ENCODE measurements around the gene DALRD3. TPM values are rescaled to one million over a fixed set of nuclear protein-coding genes. Genes with fewer than 3 reads are reported as not detected.

DALRD3 gene
- total RNA-seq, 6 experiments from 2014 or later = 7.5 to 17.0 (median 8.1) TPM

DNA sequence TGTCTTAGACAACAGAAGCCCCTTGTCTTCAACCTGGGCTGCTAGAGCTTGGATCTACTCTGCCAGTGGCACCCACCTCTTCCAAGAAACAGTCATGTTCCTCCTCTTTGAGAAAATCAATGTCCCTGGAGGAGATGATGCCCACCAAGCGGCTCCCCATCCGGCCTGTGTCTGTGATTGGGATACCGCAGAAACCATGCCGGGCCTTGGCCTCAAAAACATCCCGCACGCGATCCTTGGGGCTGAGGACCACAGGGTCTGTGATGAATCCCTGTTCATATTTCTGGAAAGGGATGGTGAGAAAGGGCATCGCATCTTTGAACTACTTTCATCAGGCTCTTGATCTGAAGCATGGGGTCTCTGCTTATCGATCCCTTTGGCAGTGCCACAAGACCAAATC, 9.3 kb upstream of the DALRD3 start:
- Histone ChIP-seq H3K36me3 (peaks cover 0 to 55% (median 18%) of the 10 kb centered on the region in 4 donors), H3K27me3 (no peaks in the 10 kb centered on the region), H3K27ac (no peak overlapping the region), H3K4me1 (peaks cover 0 to 17% (median 7%) of the 10 kb centered on the region in 4 donors), H3K9me3 (no peaks in the 10 kb centered on the region), H3K4me3 (no peak overlapping the region)
- TF ChIP-seq POLR2A (IDR thresholded peaks at IDR 0.05) = no peak
- TF ChIP-seq, protein P1, sequence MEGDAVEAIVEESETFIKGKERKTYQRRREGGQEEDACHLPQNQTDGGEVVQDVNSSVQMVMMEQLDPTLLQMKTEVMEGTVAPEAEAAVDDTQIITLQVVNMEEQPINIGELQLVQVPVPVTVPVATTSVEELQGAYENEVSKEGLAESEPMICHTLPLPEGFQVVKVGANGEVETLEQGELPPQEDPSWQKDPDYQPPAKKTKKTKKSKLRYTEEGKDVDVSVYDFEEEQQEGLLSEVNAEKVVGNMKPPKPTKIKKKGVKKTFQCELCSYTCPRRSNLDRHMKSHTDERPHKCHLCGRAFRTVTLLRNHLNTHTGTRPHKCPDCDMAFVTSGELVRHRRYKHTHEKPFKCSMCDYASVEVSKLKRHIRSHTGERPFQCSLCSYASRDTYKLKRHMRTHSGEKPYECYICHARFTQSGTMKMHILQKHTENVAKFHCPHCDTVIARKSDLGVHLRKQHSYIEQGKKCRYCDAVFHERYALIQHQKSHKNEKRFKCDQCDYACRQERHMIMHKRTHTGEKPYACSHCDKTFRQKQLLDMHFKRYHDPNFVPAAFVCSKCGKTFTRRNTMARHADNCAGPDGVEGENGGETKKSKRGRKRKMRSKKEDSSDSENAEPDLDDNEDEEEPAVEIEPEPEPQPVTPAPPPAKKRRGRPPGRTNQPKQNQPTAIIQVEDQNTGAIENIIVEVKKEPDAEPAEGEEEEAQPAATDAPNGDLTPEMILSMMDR (IDR thresholded peaks at IDR 0.05) = no peak
- DNase-seq = peak in 1 of 3 donors; percentile 14
- intact Hi-C loops (cut with DNase I) = no loop called here
- WGBS (ENCODE audit: insufficient coverage, low coverage, low lambda C conversion rate, missing lambda C conversion rate) = 97% methylated on average over 6 of the region's 9 CpGs
- ATAC-seq = no peak

DNA sequence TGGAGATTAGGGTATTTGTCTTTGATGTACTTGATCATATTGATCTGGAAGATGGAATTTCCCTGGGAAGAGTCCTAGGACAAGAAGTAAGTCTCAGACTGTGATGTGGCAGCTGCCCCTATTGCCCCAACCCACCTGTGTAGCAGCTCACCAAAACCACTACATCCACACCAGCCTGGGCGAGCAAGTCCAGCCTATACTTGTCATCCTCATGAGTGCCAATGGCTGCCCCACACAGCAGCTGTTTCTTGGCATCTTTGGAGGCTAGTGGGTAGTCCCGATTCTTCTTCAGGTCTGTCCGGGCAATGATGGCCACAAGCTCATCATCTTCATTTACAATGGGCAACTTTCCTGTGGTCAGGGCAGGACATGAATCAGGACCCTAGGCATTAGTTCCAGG, 8.2 kb upstream of the DALRD3 start:
- no peaks in the 10 kb centered on the region for H3K9me3 ChIP-seq
- intact Hi-C loops (cut with DNase I) = no loop called here
- H3K27ac ChIP-seq = no peak overlapping the region
- peaks cover 0 to 44% (median 14%) of the 10 kb centered on the region in 4 donors for H3K36me3 ChIP-seq
- H3K27me3 ChIP-seq = no peaks in the 10 kb centered on the region
- H3K4me1 ChIP-seq = peaks cover 0 to 17% (median 8%) of the 10 kb centered on the region in 4 donors
- TF ChIP-seq POLR2A (IDR thresholded peaks at IDR 0.05) = no peak
- TF ChIP-seq, protein P1 (IDR thresholded peaks at IDR 0.05) = no peak
- WGBS (ENCODE audit: insufficient coverage, low coverage, low lambda C conversion rate, missing lambda C conversion rate) = 100% methylated on average over 2 of the region's 3 CpGs
- ATAC-seq = no peak
- H3K4me3 ChIP-seq = no peak overlapping the region
- DNase-seq = no peak

- Histone ChIP-seq H3K27ac (no peak overlapping the region), H3K36me3 (peaks cover 0 to 39% (median 14%) of the 10 kb centered on the region in 4 donors), H3K4me3 (no peak overlapping the region), H3K27me3 (no peaks in the 10 kb centered on the region), H3K4me1 (peaks cover 0 to 17% (median 8%) of the 10 kb centered on the region in 4 donors), H3K9me3 (no peaks in the 10 kb centered on the region)
- no peak for TF ChIP-seq POLR2A (IDR thresholded peaks at IDR 0.05)
- TF ChIP-seq, protein P1 (IDR thresholded peaks at IDR 0.05) = no peak
- no peak for DNase-seq
- intact Hi-C loops (cut with DNase I) = no loop called here
- ATAC-seq = no peak
- 95% methylated on average over 6 of the region's 8 CpGs for WGBS (ENCODE audit: insufficient coverage, low coverage, low lambda C conversion rate, missing lambda C conversion rate)
Observed at GRCh38 chr3:49025793-49026520, 7.6 kb upstream of the DALRD3 start.

- Histone ChIP-seq H3K36me3 (peaks cover 0 to 33% (median 14%) of the 10 kb centered on the region in 4 donors), H3K4me1 (peaks cover 0 to 21% (median 9%) of the 10 kb centered on the region in 4 donors), H3K27ac (no peak overlapping the region), H3K27me3 (no peaks in the 10 kb centered on the region), H3K9me3 (no peaks in the 10 kb centered on the region), H3K4me3 (no peak overlapping the region)
- intact Hi-C loops (cut with DNase I) = no loop called here
- no CpG with 5 or more reads among the region's 13 CpGs for WGBS (ENCODE audit: insufficient coverage, low coverage, low lambda C conversion rate, missing lambda C conversion rate)
- TF ChIP-seq, protein P1 (IDR thresholded peaks at IDR 0.05) = no peak
- no peak for TF ChIP-seq POLR2A (IDR thresholded peaks at IDR 0.05)
- ATAC-seq (no peak), DNase-seq (no peak)
Observed at GRCh38 chr3:49025005-49025792, 6.8 kb upstream of the DALRD3 start.

Data from right lobe of liver (tissue), 6 donors.